Subcutaneous adipose tissue (tissue), 4 donors: ENCODE data around the gene DOK3. TPM values are rescaled to one million over a fixed set of nuclear protein-coding genes. Genes with fewer than 3 reads are reported as not detected.

Source experiments
- total RNA-seq, 4 donors: library from RNA; depleted of rRNA; stranded (reverse); fragments of >200 nt; gene quantifications; one replicate each; pipeline ENCODE4 v1.1.0, GENCODE V29; 2016
- TF ChIP-seq, protein P1 (sequence below): fragments of 450-650 bp; IDR thresholded peaks from one replicate; pipeline ENCODE4 v1.5.1; 2016; ENCODE audit warnings: low read depth, mild to moderate bottlenecking, control low read depth, antibody characterized with exemption, moderate library complexity

Gene DOK3
- total RNA-seq, 4 donors from 2014 or later, result 8.5 to 20.6 (median 11.0) TPM

DNA sequence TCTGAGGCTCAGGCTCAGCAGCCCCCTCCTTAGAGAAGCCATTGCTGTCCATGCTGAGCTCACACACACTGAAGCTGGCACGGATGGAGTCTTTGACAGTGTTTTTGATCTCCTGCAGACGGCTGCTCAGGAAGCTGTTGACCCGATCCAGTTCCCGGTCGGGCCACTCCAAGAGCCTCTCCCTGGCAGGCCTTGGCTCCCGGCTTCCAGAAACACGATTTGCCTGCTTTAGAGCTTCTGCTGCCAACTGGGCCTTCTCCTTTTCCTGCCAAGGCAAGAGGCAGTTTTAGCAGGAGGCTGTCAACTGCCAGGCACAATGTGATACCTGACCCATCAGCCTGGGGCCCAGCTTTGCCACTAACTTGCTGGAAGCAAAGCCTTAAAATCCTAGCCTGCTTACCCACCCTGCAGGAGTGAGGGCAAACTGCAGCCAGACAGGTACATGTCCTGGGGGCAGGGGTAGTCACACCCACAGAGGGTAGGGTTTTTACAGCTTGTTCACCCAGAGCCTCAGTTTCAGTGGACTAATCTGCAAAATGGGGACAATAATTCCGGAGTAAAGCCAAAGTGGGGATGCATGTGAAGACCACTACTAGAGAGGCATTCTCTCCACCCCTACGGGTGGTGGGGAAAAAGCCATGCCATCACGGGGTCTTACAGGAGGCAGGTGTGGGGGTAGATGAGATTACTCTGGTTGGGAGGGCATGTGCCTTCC lies 15.5 kb upstream of the DOK3 start:
- TF ChIP-seq, protein P1, sequence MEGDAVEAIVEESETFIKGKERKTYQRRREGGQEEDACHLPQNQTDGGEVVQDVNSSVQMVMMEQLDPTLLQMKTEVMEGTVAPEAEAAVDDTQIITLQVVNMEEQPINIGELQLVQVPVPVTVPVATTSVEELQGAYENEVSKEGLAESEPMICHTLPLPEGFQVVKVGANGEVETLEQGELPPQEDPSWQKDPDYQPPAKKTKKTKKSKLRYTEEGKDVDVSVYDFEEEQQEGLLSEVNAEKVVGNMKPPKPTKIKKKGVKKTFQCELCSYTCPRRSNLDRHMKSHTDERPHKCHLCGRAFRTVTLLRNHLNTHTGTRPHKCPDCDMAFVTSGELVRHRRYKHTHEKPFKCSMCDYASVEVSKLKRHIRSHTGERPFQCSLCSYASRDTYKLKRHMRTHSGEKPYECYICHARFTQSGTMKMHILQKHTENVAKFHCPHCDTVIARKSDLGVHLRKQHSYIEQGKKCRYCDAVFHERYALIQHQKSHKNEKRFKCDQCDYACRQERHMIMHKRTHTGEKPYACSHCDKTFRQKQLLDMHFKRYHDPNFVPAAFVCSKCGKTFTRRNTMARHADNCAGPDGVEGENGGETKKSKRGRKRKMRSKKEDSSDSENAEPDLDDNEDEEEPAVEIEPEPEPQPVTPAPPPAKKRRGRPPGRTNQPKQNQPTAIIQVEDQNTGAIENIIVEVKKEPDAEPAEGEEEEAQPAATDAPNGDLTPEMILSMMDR, result no peak

DNA sequence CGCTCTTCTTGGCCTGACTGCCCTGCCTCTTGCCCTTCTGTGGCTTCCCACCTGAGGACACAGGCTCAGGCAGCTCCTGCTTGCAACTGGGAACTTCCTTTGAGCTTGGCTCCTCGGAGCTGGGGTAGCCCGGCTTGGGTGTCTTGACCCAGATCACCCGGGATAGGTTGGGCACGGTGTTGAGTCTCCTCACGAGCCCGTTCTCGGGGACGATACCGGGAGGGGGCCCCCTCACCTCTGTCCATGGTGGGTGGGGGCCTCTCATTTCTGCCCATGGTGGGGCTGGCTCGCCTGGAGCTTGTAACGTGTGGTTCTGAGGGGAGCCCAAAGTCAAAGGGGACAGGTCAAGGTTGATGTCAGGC lies 14.9 kb upstream of the DOK3 start:
- TF ChIP-seq, protein P1, result no peak

DNA sequence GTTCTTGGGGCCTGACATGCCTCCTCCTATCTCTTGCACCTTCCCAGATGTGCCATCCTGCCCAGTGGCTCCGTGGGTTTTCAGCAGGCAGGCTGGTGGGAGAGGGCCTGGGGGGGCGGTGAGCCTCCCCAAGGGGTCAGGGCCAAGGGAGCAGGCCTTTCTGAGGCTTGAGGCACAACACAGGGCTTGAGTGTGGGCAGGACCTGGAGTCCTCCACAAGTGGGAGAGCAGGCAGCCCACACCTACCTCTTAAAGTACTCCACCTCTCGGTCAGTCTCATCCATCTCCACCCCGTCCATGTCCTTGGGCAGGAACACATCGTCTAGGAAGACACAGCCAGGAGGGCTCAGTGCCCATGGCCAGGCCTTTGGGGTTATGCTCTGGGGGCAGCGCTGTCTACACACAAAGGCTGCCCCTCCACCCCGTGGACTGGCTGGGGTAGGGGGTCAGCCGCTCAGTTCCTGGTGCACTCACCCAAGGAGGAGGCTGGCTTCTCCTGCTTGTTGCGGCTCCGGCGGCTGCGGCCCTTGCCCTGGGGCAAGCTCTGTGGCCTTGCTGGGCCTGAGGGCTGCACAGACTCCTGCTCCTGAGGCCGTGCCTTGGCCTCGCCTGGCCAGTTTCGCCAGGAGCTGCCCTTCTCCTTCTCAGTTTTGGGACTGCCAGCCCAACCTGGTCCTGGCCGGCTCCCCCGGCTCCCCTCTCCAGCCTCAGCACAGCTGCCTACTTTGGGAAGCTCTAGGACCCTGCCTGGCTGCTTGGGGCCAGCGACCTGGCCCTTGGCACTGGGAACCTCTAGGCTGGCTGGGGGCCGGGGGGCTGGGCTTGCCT lies 14.3 kb upstream of the DOK3 start:
- TF ChIP-seq, protein P1, result no peak

DNA sequence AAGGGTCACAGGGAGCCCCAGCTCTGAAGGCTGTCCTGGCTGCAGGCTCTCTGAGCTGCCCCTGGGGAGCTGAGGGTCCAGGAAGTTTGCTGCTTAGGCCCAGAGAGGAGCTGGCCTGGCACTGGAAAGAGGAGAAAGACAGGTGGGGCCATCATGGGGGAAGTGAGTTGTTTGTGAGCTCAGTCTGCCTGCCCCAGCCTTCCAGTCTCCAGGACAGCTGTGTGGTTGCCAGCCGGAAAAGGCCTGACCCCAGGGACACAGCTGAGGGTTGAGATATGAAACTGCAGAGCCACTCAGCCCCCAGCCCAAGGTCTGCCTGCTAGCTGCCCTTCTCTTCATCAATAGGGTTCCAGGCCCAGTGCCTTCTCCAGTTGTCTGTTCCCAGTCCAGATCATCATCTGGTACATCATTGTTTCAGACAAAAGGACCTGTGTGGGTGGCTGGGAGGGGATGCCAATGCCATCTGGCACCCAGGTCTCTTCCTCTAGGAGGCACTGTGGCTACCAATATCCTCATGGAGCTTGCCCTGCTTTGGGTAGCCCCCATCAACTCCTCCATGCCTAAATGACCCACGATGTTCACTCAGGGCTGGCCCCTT lies 11.4 kb upstream of the DOK3 start:
- TF ChIP-seq, protein P1, result no peak

DNA sequence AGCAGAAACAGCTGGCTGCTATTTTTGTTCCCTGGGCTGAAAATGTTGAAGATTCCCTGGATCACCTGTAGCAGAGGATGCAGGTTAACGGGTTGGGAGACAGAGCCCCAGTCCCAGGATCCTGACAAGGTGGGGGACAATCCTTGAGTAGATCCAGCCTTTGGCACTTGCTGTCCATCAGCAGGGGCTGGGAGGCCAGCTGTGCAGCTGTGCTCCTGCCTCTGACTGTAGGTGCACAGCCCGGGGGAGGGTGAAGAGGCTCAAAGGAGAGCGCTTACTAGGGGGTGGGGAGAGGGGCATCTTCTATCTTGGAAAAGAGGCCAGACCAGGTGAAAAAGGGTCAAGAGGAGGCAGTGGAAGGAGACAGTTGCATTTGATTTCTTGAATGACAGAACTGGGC lies 10.6 kb upstream of the DOK3 start:
- TF ChIP-seq, protein P1, result no peak

DNA sequence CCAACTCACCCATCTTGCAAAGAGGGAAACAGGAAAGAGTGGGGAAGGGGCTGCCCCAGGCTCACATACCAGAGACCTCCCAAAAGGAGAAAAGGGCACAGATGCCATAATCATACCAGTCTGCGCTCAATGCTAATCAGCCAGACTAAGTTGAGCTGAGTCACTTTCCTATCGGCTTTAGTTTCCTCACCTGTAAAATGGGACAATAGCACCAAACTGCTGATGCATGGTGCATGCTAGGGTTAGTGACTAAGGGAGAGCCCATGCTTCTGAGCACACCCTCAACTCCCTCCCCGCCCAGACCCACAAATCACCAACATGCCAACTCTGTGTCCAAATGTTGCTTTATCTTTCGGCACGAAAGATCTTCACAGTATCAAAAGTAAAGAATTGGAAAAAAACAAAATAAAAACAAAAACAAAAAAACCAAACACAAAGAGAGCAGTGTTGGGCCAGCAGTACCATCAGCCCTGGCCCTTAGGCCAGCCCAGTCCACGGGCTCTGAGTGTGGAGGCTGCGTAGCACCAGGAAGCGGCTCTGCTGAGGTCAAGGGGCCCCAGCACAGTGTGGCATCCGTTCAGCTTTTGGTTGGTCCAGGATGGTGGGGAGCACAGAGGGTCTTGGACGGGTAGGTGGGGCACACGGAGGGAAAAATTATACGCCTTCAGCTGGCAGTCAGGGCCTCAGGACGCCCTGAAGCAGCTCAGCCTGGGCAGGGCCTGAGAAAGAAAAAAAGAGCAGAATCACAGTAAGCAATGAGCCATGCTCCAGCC lies 10.0 kb upstream of the DOK3 start:
- TF ChIP-seq, protein P1, result no peak
